Esophagus muscularis mucosa (tissue), 4 donors: ENCODE results near the gene UBD.

Source experiments
- EP300 ChIP-seq: sonication (generic); formaldehyde crosslinking; IDR thresholded peaks from one replicate; pipeline ENCODE4 v1.6.1; 2017; ENCODE audit warnings: antibody characterized with exemption
- POLR2A ChIP-seq: fragments of 450-650 bp; IDR thresholded peaks from one replicate; pipeline ENCODE4 v1.6.1; 2017; ENCODE audit warnings: antibody characterized with exemption, moderate library complexity, mild to moderate bottlenecking, low read depth
- POLR2AphosphoS5 ChIP-seq, 2 donors: sonication (generic); formaldehyde crosslinking; IDR thresholded peaks; one replicate each; pipeline ENCODE4 v1.6.1; 2017; ENCODE audit warnings: antibody characterized with exemption in 2 of 2
- TF ChIP-seq, protein P1 (sequence below), 3 experiments: fragments of 200-600 bp in 2 of 3; fragments of 450-650 bp in 1 of 3; sonication (generic) in 2 of 3; IDR thresholded peaks; one replicate each; pipeline ENCODE4 v1.5.1; 2017 to 2019; ENCODE audit warnings: antibody characterized with exemption in 3 of 3, mild to moderate bottlenecking in 2 of 3, moderate library complexity in 1 of 3

DNA sequence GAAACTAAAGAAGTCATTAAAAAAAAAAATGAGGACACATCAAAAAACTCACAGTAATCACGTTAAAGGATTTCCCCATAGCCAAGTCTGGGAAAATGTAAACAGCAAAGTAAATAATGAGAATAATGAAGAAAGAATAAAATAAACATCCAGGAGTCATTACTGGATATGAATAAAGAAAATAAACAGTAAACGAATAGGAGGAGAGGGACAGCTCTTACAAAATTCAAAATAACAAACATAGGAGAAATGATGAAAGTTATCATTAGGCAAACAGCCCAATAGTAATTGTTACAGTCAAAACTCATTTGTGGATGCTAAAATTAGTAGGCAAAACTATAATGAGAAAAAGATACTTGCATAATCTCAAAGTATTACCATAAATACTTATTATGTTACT is 8.0 kb upstream of the UBD start:
- TF ChIP-seq, protein P1, sequence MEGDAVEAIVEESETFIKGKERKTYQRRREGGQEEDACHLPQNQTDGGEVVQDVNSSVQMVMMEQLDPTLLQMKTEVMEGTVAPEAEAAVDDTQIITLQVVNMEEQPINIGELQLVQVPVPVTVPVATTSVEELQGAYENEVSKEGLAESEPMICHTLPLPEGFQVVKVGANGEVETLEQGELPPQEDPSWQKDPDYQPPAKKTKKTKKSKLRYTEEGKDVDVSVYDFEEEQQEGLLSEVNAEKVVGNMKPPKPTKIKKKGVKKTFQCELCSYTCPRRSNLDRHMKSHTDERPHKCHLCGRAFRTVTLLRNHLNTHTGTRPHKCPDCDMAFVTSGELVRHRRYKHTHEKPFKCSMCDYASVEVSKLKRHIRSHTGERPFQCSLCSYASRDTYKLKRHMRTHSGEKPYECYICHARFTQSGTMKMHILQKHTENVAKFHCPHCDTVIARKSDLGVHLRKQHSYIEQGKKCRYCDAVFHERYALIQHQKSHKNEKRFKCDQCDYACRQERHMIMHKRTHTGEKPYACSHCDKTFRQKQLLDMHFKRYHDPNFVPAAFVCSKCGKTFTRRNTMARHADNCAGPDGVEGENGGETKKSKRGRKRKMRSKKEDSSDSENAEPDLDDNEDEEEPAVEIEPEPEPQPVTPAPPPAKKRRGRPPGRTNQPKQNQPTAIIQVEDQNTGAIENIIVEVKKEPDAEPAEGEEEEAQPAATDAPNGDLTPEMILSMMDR (IDR thresholded peaks at IDR 0.05), result no peak
- TF ChIP-seq POLR2A (no peak), EP300 (no peak), POLR2AphosphoS5 (IDR thresholded peaks at IDR 0.05) (no peak)
